Ishikawa (cell line): Measurements from ENCODE around the gene DCXR.

Source experiments
- CEBPB ChIP-seq: IDR thresholded peaks from 2 replicates; pipeline ENCODE4 v1.6.1; 2012
- CREB1 ChIP-seq: IDR thresholded peaks from 2 replicates; pipeline ENCODE4 v1.6.1; 2012; ENCODE audit warnings: low read depth
- EGR1 ChIP-seq: IDR thresholded peaks from 2 replicates; pipeline ENCODE4 v1.6.1; 2012
- EP300 ChIP-seq: IDR thresholded peaks from 2 replicates; pipeline ENCODE4 v1.6.1; 2012; ENCODE audit warnings: borderline replicate concordance
- FOXM1 ChIP-seq: IDR thresholded peaks from 2 replicates; pipeline ENCODE4 v1.6.1; 2012; ENCODE audit warnings: low read depth, borderline replicate concordance
- NFIC ChIP-seq: IDR thresholded peaks from 2 replicates; pipeline ENCODE4 v1.6.1; 2012
- RAD21 ChIP-seq: IDR thresholded peaks from 2 replicates; pipeline ENCODE4 v1.6.1; 2012; ENCODE audit warnings: low read depth
- REST ChIP-seq: IDR thresholded peaks from 2 replicates; pipeline ENCODE4 v1.6.1; 2012; ENCODE audit warnings: low read depth, mild to moderate bottlenecking
- TAF1 ChIP-seq: IDR thresholded peaks from 2 replicates; pipeline ENCODE4 v1.6.1; 2012; ENCODE audit warnings: low read depth, mild to moderate bottlenecking
- TCF12 ChIP-seq: IDR thresholded peaks from 2 replicates; pipeline ENCODE4 v1.6.1; 2012; ENCODE audit warnings: low read depth
- TEAD4 ChIP-seq: IDR thresholded peaks from 2 replicates; pipeline ENCODE4 v1.6.1; 2012
- YY1 ChIP-seq: IDR thresholded peaks from 2 replicates; pipeline ENCODE4 v1.6.1; 2012; ENCODE audit warnings: low read depth
- ZBTB7A ChIP-seq: IDR thresholded peaks from 2 replicates; pipeline ENCODE4 v1.6.1; 2012; ENCODE audit warnings: low read depth
- TF ChIP-seq, protein P1 (sequence below): IDR thresholded peaks from 2 replicates; pipeline ENCODE4 v1.6.1; 2012
- TF ChIP-seq, protein P2 (sequence below): IDR thresholded peaks from 2 replicates; pipeline ENCODE4 v1.6.1; 2012

Gene DCXR

DNA sequence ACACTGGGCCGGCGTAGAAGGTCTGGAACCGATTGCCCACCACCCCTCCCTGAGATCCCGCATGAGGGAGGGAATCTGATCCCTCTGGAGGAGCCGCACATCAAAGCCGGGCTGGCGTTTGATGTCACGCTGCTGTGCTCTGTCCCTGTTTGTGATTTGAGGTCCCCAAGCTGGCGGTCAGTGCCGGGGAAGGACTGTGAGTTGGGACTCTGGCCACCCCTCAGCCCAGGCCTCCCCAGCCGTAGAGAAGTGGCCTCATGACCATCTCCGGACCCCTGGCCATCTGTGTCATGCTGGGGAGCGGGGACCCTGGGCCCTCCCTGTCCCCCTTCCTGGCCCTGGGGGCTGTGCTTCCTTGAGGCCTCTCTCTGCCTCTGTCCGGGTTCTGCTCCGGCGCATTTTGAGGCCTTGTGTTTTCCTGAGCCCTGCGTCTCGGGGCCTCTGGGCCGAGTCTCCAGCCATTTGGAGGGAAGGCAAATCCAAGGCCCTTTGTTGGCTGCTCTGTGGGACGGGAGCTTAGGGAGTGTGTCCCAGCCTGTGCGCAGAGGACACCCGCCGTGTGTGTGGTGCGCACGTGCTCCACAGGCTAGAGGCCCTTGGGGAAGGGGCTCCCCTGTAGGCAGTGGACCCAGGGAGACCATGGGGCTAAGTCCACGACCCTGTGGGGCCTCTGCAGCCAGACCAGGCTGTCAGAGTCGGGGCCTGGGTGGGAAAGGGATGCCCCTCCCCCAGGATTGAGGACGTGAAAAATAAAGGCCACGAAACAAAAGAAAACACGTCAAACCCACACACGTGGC is 45.0 kb downstream of the DCXR start:
- TF ChIP-seq YY1 (no peak), ZBTB7A (peak; percentile 15; the same call in 1 of the 2 replicates)

DNA sequence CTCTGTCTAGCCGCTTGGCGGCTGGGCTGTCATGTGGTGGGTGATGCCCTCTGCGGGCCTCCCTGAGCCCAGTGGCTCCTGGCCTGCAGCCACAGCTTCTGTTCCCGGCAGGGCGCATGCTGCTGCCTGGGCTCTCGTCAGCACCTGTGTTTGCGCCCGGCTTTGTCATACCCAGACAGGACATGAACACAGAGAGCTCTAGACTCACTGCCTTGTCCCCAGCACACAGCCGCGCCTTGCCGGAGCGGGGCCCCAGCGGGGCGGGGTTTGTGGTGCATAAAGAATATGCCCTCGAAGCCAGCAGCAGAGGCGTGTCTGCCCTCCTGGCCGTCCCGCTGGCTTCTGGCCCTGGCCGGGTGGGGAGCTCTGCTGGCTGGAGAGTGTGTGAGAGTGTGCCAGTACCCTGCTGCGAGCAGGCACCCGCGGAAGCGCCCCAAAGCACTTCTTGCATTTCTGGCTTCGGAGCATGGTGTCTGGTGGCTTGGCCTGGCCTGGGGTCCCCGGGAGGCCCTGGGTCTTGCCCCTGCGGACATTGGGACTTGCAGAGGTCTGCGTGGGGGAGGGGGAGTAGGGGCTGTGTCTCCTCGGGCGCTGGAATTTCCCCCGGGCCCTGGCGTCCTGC is 45.7 kb downstream of the DCXR start:
- TF ChIP-seq NFIC (peak; percentile 96), YY1 (no peak), EP300 (peak; percentile 29; the same call in 1 of the 2 replicates), FOXM1 (no peak), TAF1 (no peak), REST (no peak), TCF12 (peak; percentile 82), ZBTB7A (peak; percentile 67), EGR1 (no peak), CREB1 (no peak), CEBPB (no peak; the same call in 1 of the 2 replicates), TEAD4 (peak; percentile 16; the same call in 1 of the 2 replicates), RAD21 (peak; percentile 27; the same call in 1 of the 2 replicates)
- TF ChIP-seq, protein P1, sequence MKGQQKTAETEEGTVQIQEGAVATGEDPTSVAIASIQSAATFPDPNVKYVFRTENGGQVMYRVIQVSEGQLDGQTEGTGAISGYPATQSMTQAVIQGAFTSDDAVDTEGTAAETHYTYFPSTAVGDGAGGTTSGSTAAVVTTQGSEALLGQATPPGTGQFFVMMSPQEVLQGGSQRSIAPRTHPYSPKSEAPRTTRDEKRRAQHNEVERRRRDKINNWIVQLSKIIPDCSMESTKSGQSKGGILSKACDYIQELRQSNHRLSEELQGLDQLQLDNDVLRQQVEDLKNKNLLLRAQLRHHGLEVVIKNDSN, result no peak
- TF ChIP-seq, protein P2, sequence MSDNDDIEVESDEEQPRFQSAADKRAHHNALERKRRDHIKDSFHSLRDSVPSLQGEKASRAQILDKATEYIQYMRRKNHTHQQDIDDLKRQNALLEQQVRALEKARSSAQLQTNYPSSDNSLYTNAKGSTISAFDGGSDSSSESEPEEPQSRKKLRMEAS, result peak; percentile 77; the same call in 1 of the 2 replicates

DNA sequence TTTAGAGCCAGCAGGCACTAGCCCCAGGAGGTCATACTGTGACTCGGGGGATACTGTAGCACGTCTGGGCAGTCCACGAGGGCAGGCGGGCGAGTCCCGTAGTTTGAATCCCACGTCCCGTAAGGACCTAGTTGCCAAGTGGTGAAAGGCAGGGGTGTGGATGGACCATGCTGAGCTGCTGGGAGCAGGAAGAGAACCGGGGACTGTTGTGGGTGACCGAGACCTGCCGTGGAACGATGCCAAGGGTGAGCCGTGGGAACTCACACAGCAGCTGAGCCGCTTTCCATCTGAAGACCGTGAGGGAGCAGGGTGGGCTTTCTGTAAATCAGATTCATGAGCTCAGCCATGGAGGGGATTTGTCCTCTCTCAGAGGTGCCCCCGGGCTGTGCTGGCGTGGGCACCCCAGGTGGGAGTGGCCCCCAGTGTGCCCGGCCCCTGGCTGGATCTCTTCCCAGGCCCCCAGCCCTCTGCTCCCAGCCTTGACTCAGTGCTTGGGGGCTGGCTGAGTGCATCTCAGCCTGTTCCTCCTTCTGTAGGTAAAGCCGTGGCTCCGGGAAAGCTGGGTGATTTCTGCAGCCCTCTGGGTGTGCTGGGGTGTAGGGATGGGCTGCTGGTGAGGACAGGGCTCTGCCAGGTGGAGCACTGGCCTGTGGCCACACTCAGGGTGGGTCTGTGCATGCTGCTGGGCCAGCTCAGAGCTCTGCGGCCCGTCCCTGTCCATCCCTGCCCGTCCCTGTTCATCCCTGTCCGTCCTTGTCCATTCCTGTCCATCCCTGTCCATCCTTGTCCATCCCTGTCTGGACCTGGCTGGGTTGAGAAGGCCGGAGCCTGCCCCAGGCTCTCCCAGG is 46.4 kb downstream of the DCXR start:
- TF ChIP-seq RAD21 (no peak), FOXM1 (no peak)

DNA sequence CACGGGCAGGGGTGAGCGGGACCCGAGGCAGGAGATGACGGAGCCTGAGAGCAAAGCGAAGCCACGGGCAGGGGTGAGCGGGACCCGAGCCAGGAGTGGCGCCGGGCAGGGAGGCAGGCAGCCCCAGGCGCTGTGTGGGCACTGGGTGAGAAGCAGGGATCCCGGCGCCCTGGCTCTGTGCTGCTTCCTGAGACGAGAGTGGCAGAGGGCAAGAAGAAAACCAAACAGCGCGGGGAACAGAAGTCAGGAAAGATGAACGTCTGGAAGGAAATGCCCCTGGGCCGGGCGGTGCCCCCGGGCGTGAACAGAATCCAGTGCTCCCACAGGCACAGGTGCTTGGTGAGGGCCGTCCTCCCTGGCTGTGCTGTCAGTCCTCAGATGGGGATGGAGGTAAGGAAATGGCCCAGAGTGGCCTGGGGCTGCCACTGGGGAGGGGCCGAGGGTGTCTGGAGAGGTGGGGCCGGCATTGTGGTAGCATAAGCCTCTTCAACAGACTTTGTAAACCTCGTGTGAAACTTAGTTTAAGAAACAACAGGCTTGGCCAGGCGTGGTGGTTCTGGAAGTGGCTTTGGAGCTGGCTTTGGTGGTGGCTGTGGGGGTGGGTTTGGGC is 50.2 kb downstream of the DCXR start:
- TF ChIP-seq, protein P2, result no peak
- no peak for TF ChIP-seq CEBPB

- TF ChIP-seq TEAD4, result no peak
- TF ChIP-seq FOXM1, result no peak
- no peak for TF ChIP-seq YY1
These were observed 50.9 kb downstream of the DCXR start for GRCh38 chr17:81986606-81987005.
